Gastroesophageal sphincter (tissue), 4 donors: Measurements from ENCODE around the gene CNIH2. TPM values are rescaled to one million over a fixed set of nuclear protein-coding genes. Genes with fewer than 3 reads are reported as not detected.

Source experiments
- ATAC-seq: fragments of 150-250 bp; one replicate; pipeline ENCODE4 v1.9.1; 2016; ENCODE audit warnings: mild to moderate bottlenecking, moderate library complexity
- H3K27ac ChIP-seq, 4 donors: fragments of 200-600 bp; sonication (generic) in 3 of 4; 1 replicate in 3 of 4; 2 replicates in 1 of 4; pipeline ENCODE4 v1.5.1; 2016 to 2019
- H3K27me3 ChIP-seq: fragments of 200-600 bp; sonication (generic); one replicate; pipeline ENCODE4 v1.5.1; 2019
- H3K36me3 ChIP-seq, 2 donors: fragments of 200-600 bp; sonication (generic); one replicate each; pipeline ENCODE4 v1.5.1; 2019; ENCODE audit warnings: control low read depth in 1 of 2
- H3K4me1 ChIP-seq, 3 donors: fragments of 200-600 bp; sonication (generic); 1 replicate in 2 of 3; 2 replicates in 1 of 3; pipeline ENCODE4 v1.5.1; 2016 to 2019; ENCODE audit warnings: control low read depth in 2 of 3
- H3K4me3 ChIP-seq, 2 donors: fragments of 200-600 bp; sonication (generic); one replicate each; pipeline ENCODE4 v1.5.1; 2019; ENCODE audit warnings: mild to moderate bottlenecking in 1 of 2, moderate library complexity in 1 of 2
- H3K9me3 ChIP-seq, 3 donors: fragments of 200-600 bp; sonication (generic); one replicate each; pipeline ENCODE4 v1.5.1; 2017 to 2019; ENCODE audit warnings: control low read depth in 2 of 3
- EP300 ChIP-seq: sonication (generic); formaldehyde crosslinking; IDR thresholded peaks from one replicate; pipeline ENCODE4 v1.6.1; 2017; ENCODE audit warnings: antibody characterized with exemption, mild to moderate bottlenecking
- POLR2A ChIP-seq, 2 donors: fragments of 450-650 bp; IDR thresholded peaks; one replicate each; pipeline ENCODE4 v1.6.1; 2017; ENCODE audit warnings: antibody characterized with exemption in 2 of 2, mild to moderate bottlenecking in 2 of 2, moderate library complexity in 1 of 2
- POLR2AphosphoS5 ChIP-seq: sonication (generic); formaldehyde crosslinking; IDR thresholded peaks from one replicate; pipeline ENCODE4 v1.6.1; 2017; ENCODE audit warnings: antibody characterized with exemption
- WGBS, 2 donors: methylation state at CpG; one replicate each; pipeline ENCODE4 v1.1.5; 2018; ENCODE audit warnings: low coverage in 1 of 2; 5-methylcytosine and 5-hydroxymethylcytosine counted together
- total RNA-seq, 4 donors: library from RNA; depleted of rRNA; stranded (reverse); fragments of >200 nt; gene quantifications; one replicate each; pipeline ENCODE4 v1.1.0, GENCODE V29; 2016
- TF ChIP-seq, protein P1 (sequence below), 4 experiments: fragments of 200-600 bp in 2 of 4; fragments of 450-650 bp in 2 of 4; sonication (generic) in 1 of 4; IDR thresholded peaks; one replicate each; pipeline ENCODE4 v1.5.1; 2017 to 2019; ENCODE audit warnings: antibody characterized with exemption in 4 of 4, mild to moderate bottlenecking in 2 of 4, moderate library complexity in 2 of 4

Gene CNIH2
- total RNA-seq, 4 donors from 2014 or later, result 1.1 TPM; not detected in 3

DNA sequence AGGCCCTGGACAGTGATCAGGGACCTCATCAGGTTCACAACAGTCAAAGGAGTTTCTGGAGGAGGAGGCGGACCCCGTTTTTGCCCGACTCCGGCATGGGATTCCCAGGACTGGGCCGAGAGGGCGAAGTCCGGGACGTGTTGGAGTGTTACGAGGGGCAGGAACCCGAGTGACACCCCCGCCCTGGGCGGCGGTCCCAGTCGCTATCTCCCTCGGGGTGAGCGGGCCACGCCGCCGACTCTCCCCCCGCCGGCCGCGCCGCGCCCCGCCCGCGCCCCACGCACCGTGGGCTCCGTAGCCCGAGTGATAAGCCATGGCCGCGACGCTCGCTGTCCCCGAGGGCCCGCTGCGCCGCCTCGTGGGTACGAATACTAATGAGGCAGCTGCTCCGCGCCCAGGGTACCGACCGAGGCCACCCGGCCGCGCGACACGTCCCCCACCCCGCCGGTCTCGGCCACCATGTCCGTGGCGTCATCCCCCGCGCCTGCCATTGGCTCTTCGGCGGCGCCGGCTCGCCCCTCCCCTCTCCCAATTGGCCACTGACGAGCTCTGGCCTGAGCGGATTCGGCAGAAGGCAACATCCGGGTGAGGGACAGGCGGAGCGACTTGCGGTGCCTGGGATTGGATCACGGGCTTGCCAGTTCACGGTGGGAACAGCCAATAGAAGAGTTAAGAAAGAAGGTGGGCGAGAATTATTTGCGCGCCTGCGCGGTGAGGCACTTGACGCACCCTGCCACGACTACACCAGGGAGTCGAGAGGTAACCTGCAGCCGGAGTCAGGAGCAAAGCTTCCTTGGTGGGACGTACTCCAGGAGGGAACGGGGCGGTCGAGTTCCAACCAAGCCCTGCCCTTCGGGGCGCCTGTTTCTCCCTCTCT is 10.9 kb downstream of the CNIH2 start, which contains the start of gene YIF1A:
Gene YIF1A (minus strand): TSS at position 473 of the 877 bp plus-strand sequence. CDS start 158 bp downstream, at position 315.
- peaks cover 0 to 60% (median 12%) of the 10 kb centered on the region in 3 donors for H3K4me1 ChIP-seq
- 1% methylated on average over 15 of the region's 87 CpGs; no CpG with 5 or more reads in 1 of the 2 donors for WGBS, 2 donors
- H3K36me3 ChIP-seq, result peaks cover 0 to 28% of the 10 kb centered on the region in 2 donors
- ATAC-seq, result peak; percentile 97
- H3K27me3 ChIP-seq, result peaks cover 30% of the 10 kb centered on the region
- H3K9me3 ChIP-seq, result no peaks in the 10 kb centered on the region
- TF ChIP-seq POLR2AphosphoS5 (peak; percentile 98), EP300 (no peak), POLR2A (IDR thresholded peaks at IDR 0.05) (peak; percentile 96)
- TF ChIP-seq, protein P1, sequence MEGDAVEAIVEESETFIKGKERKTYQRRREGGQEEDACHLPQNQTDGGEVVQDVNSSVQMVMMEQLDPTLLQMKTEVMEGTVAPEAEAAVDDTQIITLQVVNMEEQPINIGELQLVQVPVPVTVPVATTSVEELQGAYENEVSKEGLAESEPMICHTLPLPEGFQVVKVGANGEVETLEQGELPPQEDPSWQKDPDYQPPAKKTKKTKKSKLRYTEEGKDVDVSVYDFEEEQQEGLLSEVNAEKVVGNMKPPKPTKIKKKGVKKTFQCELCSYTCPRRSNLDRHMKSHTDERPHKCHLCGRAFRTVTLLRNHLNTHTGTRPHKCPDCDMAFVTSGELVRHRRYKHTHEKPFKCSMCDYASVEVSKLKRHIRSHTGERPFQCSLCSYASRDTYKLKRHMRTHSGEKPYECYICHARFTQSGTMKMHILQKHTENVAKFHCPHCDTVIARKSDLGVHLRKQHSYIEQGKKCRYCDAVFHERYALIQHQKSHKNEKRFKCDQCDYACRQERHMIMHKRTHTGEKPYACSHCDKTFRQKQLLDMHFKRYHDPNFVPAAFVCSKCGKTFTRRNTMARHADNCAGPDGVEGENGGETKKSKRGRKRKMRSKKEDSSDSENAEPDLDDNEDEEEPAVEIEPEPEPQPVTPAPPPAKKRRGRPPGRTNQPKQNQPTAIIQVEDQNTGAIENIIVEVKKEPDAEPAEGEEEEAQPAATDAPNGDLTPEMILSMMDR (IDR thresholded peaks at IDR 0.05), result peak in 1 of 4 experiments; percentile 16
- H3K27ac ChIP-seq, result peak within 1 kb of the TSS; percentile 90 to 98 (median 96)
- H3K4me3 ChIP-seq, result peak within 1 kb of the TSS; percentile 70 to 96

DNA sequence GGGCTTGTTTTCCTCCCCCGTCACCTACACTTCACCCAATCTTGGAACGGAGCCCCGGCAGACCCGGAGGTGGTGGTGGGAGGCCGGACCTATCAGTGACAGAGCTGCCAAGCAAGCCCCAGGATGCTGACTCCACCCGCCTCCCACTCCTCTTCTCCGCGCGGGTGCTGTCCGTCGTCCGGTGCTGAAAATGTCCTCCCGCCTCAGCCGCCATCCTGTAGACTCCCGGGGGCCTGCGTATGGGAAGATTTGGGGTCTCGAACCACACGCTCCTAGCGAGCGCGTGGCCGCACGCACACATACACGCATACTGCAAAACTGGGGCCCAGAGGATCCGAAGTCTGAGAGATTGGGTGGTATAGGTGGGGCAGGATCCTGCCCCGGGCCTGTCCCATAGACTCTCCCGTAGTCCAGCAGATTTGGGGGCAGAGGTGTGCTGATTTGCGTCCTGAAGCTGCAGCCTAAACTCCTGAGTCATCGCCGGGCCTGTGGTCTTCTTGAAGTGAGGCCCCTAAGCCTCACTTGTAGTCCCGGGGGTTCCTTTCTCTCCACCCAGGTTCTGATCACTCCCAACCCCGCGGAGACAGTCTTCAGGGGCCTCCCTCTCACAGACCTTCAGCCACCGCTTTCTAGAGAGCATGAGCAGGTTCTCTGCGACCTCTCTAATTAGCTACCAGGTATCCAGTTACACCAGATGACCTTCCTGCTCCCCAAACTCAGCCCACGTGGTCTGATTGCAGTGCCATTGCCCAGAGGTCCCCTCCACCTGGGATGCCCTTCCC is 11.8 kb downstream of the CNIH2 start:
- WGBS, 2 donors, result 8% methylated on average over 2 of the region's 36 CpGs; no CpG with 5 or more reads in 1 of the 2 donors
- ATAC-seq, result peak; percentile 37
- peak overlapping the region; percentile 56 to 96 for H3K4me3 ChIP-seq
- H3K36me3 ChIP-seq, result peaks cover 0 to 20% of the 10 kb centered on the region in 2 donors
- peaks cover 38% of the 10 kb centered on the region for H3K27me3 ChIP-seq
- H3K4me1 ChIP-seq, result peaks cover 0 to 60% (median 12%) of the 10 kb centered on the region in 3 donors
- no peaks in the 10 kb centered on the region for H3K9me3 ChIP-seq
- TF ChIP-seq EP300 (no peak), POLR2AphosphoS5 (no peak), POLR2A (IDR thresholded peaks at IDR 0.05) (no peak)
- TF ChIP-seq, protein P1 (IDR thresholded peaks at IDR 0.05), result no peak
- H3K27ac ChIP-seq, result peak overlapping the region; percentile 60 to 98 (median 96)

DNA sequence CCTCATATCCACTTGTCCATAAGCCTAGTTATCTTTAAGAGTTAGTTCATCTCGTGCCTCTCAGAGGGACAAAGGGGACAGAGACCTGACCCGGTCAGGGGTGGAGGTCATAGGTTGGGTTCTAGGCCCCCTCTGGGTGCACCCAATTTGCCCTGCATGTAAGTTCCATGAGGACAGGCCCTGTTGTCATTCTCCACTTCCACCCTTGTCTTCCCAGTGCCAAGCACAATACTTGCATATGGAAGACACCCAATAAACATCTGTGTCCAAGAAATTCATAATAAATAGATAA is 12.3 kb downstream of the CNIH2 start:
- Histone ChIP-seq H3K36me3 (peaks cover 0 to 14% of the 10 kb centered on the region in 2 donors), H3K4me3 (no peak overlapping the region), H3K9me3 (no peaks in the 10 kb centered on the region), H3K27ac (no peak overlapping the region), H3K27me3 (peaks cover 43% of the 10 kb centered on the region), H3K4me1 (peaks cover 0 to 56% (median 12%) of the 10 kb centered on the region in 3 donors)
- TF ChIP-seq, protein P1 (IDR thresholded peaks at IDR 0.05), result no peak
- 83% methylated on average over 1 to 2 of the region's 2 CpGs for WGBS, 2 donors
- no peak for ATAC-seq

DNA sequence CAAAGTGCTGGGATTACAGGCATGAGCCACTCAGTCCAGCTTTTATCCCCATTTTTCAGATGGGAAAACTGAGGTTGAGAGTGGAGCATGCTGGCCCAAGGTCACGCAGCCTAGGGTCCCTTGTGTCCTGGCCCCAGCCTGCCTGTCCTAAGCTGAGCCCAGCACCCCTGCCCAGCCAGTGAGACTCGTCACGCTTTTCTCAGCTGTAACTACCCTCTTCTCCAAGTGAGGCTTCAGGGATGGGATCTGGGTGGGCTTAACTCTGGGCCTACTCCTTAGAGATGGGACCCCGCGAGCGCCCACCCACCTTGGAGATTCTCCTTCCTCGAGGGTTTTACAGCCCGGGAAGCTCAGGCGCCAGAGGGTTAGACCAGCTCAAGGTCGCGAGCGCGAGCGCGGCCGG is 13.3 kb downstream of the CNIH2 start:
- WGBS, 2 donors, result 35% methylated on average over 5 of the region's 16 CpGs; no CpG with 5 or more reads in 1 of the 2 donors
- Histone ChIP-seq H3K36me3 (peaks cover 0 to 5% of the 10 kb centered on the region in 2 donors), H3K27me3 (peaks cover 53% of the 10 kb centered on the region), H3K9me3 (no peaks in the 10 kb centered on the region), H3K27ac (no peak overlapping the region), H3K4me3 (peak overlapping the region in 1 of 2 donors; percentile 53), H3K4me1 (peaks cover 0 to 49% (median 12%) of the 10 kb centered on the region in 3 donors)
- no peak for ATAC-seq
- TF ChIP-seq POLR2A (IDR thresholded peaks at IDR 0.05) (no peak), EP300 (no peak), POLR2AphosphoS5 (no peak)
- TF ChIP-seq, protein P1 (IDR thresholded peaks at IDR 0.05), result no peak
